Measurements from ENCODE around the gene IFITM5.
"Not testable (repeated sequence)": the region's sequence is repeated elsewhere in the genome, so short reads cannot be mapped to it uniquely, and the experiment has no call there.

The IFITM5 gene

GRCh38 chr11:318405-319120, 19.2 kb upstream of the IFITM5 start:
- H3K27me3 Mint-ChIP-seq, H3K36me3 Mint-ChIP-seq, H3K9me3 Mint-ChIP-seq, H3K27ac Mint-ChIP-seq: not testable (repeated sequence)
- peaks cover 38% of the 10 kb centered on the region for H3K4me1 Mint-ChIP-seq
- H3K4me3 Mint-ChIP-seq = peak overlapping the region; percentile 54

- H3K36me3 Mint-ChIP-seq, H3K27me3 Mint-ChIP-seq, H3K9me3 Mint-ChIP-seq: not testable (repeated sequence)
- peaks cover 40% of the 10 kb centered on the region for H3K4me1 Mint-ChIP-seq
- peak overlapping the region; percentile 94 for H3K4me3 Mint-ChIP-seq
- peak overlapping the region; percentile 98 for H3K27ac Mint-ChIP-seq
These were observed 18.5 kb upstream of the IFITM5 start for GRCh38 chr11:317668-318404.

- peak overlapping the region; percentile 98 for H3K27ac Mint-ChIP-seq
- peaks cover 10% of the 10 kb centered on the region for H3K36me3 Mint-ChIP-seq
- peaks cover 44% of the 10 kb centered on the region for H3K4me1 Mint-ChIP-seq
- H3K9me3 Mint-ChIP-seq = no peaks in the 10 kb centered on the region
- peak overlapping the region; percentile 94 for H3K4me3 Mint-ChIP-seq
- no peaks in the 10 kb centered on the region for H3K27me3 Mint-ChIP-seq
These were observed 17.6 kb upstream of the IFITM5 start for GRCh38 chr11:316891-317301.

GRCh38 chr11:316031-316701, 16.8 kb upstream of the IFITM5 start:
- peaks cover 46% of the 10 kb centered on the region for H3K4me1 Mint-ChIP-seq
- peak overlapping the region; percentile 98 for H3K27ac Mint-ChIP-seq
- no peaks in the 10 kb centered on the region for H3K9me3 Mint-ChIP-seq
- no peaks in the 10 kb centered on the region for H3K27me3 Mint-ChIP-seq
- peak overlapping the region; percentile 94 for H3K4me3 Mint-ChIP-seq
- peaks cover 10% of the 10 kb centered on the region for H3K36me3 Mint-ChIP-seq

- Mint-ChIP-seq H3K36me3 (peaks cover 10% of the 10 kb centered on the region), H3K9me3 (no peaks in the 10 kb centered on the region), H3K4me1 (peaks cover 44% of the 10 kb centered on the region), H3K27ac (peak overlapping the region; percentile 70), H3K4me3 (peak overlapping the region; percentile 94), H3K27me3 (no peaks in the 10 kb centered on the region)
These were observed 16.2 kb upstream of the IFITM5 start for GRCh38 chr11:315516-315994.

- H3K4me1 Mint-ChIP-seq = peaks cover 39% of the 10 kb centered on the region
- peaks cover 10% of the 10 kb centered on the region for H3K36me3 Mint-ChIP-seq
- H3K27ac Mint-ChIP-seq = peak overlapping the region; percentile 70
- H3K9me3 Mint-ChIP-seq = no peaks in the 10 kb centered on the region
- peak overlapping the region; percentile 94 for H3K4me3 Mint-ChIP-seq
- H3K27me3 Mint-ChIP-seq = no peaks in the 10 kb centered on the region
These were observed 15.7 kb upstream of the IFITM5 start for GRCh38 chr11:315051-315481.

- peak overlapping the region; percentile 94 for H3K4me3 Mint-ChIP-seq
- H3K36me3 Mint-ChIP-seq = peaks cover 11% of the 10 kb centered on the region
These were observed 15.2 kb upstream of the IFITM5 start for GRCh38 chr11:314554-314875.

GRCh38 chr11:313787-314553, 14.6 kb upstream of the IFITM5 start, which contains the start of gene IFITM1:
Gene IFITM1, plus strand, starts transcription at chr11:314040. Its CDS starts 131 bp downstream, at chr11:314171.
- H3K27me3 Mint-ChIP-seq = no peaks in the 10 kb centered on the region
- H3K36me3 Mint-ChIP-seq = peaks cover 11% of the 10 kb centered on the region
- peak within 1 kb of the TSS; percentile 99 for H3K27ac Mint-ChIP-seq
- H3K4me3 Mint-ChIP-seq = peak within 1 kb of the TSS; percentile 94
- peaks cover 40% of the 10 kb centered on the region for H3K4me1 Mint-ChIP-seq
- no peaks in the 10 kb centered on the region for H3K9me3 Mint-ChIP-seq

More at GRCh38 chr11:314554-314875, 15.2 kb upstream of the IFITM5 start:
- not testable (repeated sequence) for H3K9me3 Mint-ChIP-seq, H3K27me3 Mint-ChIP-seq
- H3K4me1 Mint-ChIP-seq = peaks cover 37% of the 10 kb centered on the region
- H3K27ac Mint-ChIP-seq = peak overlapping the region; percentile 99

- H3K27me3 Mint-ChIP-seq = no peaks in the 10 kb centered on the region
- peaks cover 41% of the 10 kb centered on the region for H3K4me1 Mint-ChIP-seq
- peak overlapping the region; percentile 94 for H3K4me3 Mint-ChIP-seq
- H3K36me3 Mint-ChIP-seq = peaks cover 11% of the 10 kb centered on the region
- H3K27ac Mint-ChIP-seq = peak overlapping the region; percentile 99
- no peaks in the 10 kb centered on the region for H3K9me3 Mint-ChIP-seq
These were observed 14.0 kb upstream of the IFITM5 start for GRCh38 chr11:313304-313786.

- H3K27me3 Mint-ChIP-seq = no peaks in the 10 kb centered on the region
- peak overlapping the region; percentile 99 for H3K27ac Mint-ChIP-seq
- peak overlapping the region; percentile 94 for H3K4me3 Mint-ChIP-seq
- H3K36me3 Mint-ChIP-seq = peaks cover 11% of the 10 kb centered on the region
- peaks cover 44% of the 10 kb centered on the region for H3K4me1 Mint-ChIP-seq
- no peaks in the 10 kb centered on the region for H3K9me3 Mint-ChIP-seq
These were observed 12.9 kb upstream of the IFITM5 start for GRCh38 chr11:312092-312816.

GRCh38 chr11:311013-311748, 11.9 kb upstream of the IFITM5 start:
- not testable (repeated sequence) for H3K27me3 Mint-ChIP-seq, H3K36me3 Mint-ChIP-seq, H3K9me3 Mint-ChIP-seq
- peak overlapping the region; percentile 94 for H3K4me3 Mint-ChIP-seq
- H3K4me1 Mint-ChIP-seq = peaks cover 40% of the 10 kb centered on the region
- H3K27ac Mint-ChIP-seq = peak overlapping the region; percentile 99

GRCh38 chr11:309979-310572, 10.8 kb upstream of the IFITM5 start:
- peak overlapping the region; percentile 99 for H3K27ac Mint-ChIP-seq
- H3K4me3 Mint-ChIP-seq = peak overlapping the region; percentile 94
- H3K36me3 Mint-ChIP-seq, H3K27me3 Mint-ChIP-seq, H3K9me3 Mint-ChIP-seq: not testable (repeated sequence)
- H3K4me1 Mint-ChIP-seq = peaks cover 51% of the 10 kb centered on the region

GRCh38 chr11:308740-309665, 9.7 kb upstream of the IFITM5 start:
- Mint-ChIP-seq H3K27ac (peak overlapping the region; percentile 99), H3K4me1 (peaks cover 54% of the 10 kb centered on the region), H3K4me3 (peak overlapping the region; percentile 94)
- not testable (repeated sequence) for H3K9me3 Mint-ChIP-seq, H3K36me3 Mint-ChIP-seq, H3K27me3 Mint-ChIP-seq
